ENCODE results near the gene CBFA2T2. TPM values are rescaled to one million over a fixed set of nuclear protein-coding genes. Genes with fewer than 3 reads are reported as not detected.

The CBFA2T2 gene
- total RNA-seq, 1 donor from 2014 or later: 84.1 TPM

DNA sequence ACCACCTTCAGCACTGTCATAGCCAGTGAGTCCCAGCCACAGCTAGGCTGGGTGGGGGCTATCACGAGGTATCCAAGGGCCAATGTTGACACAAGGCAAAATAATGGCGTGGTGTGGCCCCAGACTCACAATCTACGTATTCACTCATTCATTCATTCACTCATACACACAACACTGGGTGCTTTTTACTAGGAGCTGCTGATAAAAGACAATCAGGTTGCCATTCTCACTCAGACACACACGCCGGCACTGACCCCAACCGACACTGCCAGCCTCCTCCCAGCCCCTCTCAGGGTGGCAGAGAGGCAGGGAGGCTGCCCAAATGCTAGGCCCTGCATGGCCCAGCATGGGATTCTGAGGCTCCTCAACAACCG is 170.8 kb downstream of the CBFA2T2 start:
- Mint-ChIP-seq H3K4me3 (ENCODE audit: unreplicated experiment) (no peak overlapping the region), H3K9me3 (ENCODE audit: unreplicated experiment) (peaks cover 21% of the 10 kb centered on the region), H3K27ac (ENCODE audit: unreplicated experiment) (no peak overlapping the region), H3K27me3 (ENCODE audit: unreplicated experiment) (peaks cover 6% of the 10 kb centered on the region), H3K4me1 (ENCODE audit: low read depth, unreplicated experiment) (peaks cover 17% of the 10 kb centered on the region), H3K36me3 (ENCODE audit: unreplicated experiment) (no peaks in the 10 kb centered on the region)
- DNase-seq: no peak
- no peak for TF ChIP-seq CTCF (IDR thresholded peaks at IDR 0.05; ENCODE audit: partially characterized antibody, unreplicated experiment)

- no peak for TF ChIP-seq CTCF (IDR thresholded peaks at IDR 0.05; ENCODE audit: partially characterized antibody, unreplicated experiment)
- Mint-ChIP-seq H3K27me3 (ENCODE audit: unreplicated experiment) (peaks cover 9% of the 10 kb centered on the region), H3K4me1 (ENCODE audit: low read depth, unreplicated experiment) (peaks cover 22% of the 10 kb centered on the region), H3K36me3 (ENCODE audit: unreplicated experiment) (no peaks in the 10 kb centered on the region), H3K9me3 (ENCODE audit: unreplicated experiment) (peaks cover 23% of the 10 kb centered on the region), H3K27ac (ENCODE audit: unreplicated experiment) (peak within 1 kb of the TSS; percentile 43), H3K4me3 (ENCODE audit: unreplicated experiment) (peak within 1 kb of the TSS; percentile 83)
- no peak for DNase-seq
These were observed 172.3 kb downstream of the CBFA2T2 start, which contains the start of gene C20orf144 for GRCh38 chr20:33662172-33662571. C20orf144 (plus strand) TSS chr20:33662327; CDS start chr20:33662346, 19 bp downstream.

DNA sequence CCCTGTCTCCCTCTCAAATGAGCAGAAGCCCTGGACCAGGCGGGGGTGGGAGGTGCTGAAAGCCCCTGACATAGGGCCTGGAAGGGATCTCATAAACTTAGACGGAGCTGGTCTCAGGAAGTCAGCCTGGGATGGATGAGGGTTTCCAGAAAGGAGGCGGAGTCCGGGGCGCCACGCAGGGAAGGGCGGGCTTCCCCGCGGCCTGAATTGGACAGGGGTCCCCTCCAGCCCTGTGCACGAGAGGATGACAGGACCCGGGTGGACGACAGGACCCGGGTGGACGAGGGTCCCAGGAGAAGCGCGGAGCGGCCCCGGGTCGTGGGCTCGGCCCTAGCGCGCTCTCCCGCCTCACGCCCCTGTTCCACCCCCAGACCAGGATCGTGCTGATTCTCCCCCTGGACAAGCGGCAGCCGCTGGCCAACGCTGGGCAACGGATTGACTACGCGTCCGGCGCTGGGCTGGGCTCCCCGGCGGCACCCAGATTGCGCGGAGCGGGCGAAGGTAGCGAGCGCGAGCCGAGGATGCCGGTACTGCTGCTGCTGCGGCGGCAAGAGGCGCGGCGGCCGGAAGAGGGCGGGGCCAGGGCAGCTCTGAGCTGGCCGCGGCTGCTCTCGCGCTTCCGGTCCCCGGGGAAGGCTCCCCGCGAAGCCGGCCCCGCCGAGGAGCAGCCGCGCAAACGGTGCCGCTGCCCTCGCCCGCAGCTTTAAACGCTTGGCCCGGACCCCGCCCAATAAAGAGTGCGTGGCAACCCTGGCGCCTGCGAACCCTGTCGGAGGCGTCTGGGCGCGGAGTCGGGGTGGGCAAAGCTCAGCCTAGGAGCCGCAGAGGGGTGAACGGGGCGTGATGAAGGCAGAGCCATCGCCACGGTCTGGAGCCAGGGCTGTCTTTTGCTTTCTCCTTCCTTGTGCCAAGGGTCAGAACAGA is 173.5 kb downstream of the CBFA2T2 start:
- peak; percentile 87 for DNase-seq
- no peak for TF ChIP-seq CTCF (IDR thresholded peaks at IDR 0.05; ENCODE audit: partially characterized antibody, unreplicated experiment)
- peak overlapping the region; percentile 85 for H3K4me3 Mint-ChIP-seq (ENCODE audit: unreplicated experiment)
- no peaks in the 10 kb centered on the region for H3K36me3 Mint-ChIP-seq (ENCODE audit: unreplicated experiment)
- H3K27ac Mint-ChIP-seq (ENCODE audit: unreplicated experiment): no peak overlapping the region
- peaks cover 23% of the 10 kb centered on the region for H3K9me3 Mint-ChIP-seq (ENCODE audit: unreplicated experiment)
- peaks cover 19% of the 10 kb centered on the region for H3K4me1 Mint-ChIP-seq (ENCODE audit: low read depth, unreplicated experiment)
- H3K27me3 Mint-ChIP-seq (ENCODE audit: unreplicated experiment): peaks cover 9% of the 10 kb centered on the region

DNA sequence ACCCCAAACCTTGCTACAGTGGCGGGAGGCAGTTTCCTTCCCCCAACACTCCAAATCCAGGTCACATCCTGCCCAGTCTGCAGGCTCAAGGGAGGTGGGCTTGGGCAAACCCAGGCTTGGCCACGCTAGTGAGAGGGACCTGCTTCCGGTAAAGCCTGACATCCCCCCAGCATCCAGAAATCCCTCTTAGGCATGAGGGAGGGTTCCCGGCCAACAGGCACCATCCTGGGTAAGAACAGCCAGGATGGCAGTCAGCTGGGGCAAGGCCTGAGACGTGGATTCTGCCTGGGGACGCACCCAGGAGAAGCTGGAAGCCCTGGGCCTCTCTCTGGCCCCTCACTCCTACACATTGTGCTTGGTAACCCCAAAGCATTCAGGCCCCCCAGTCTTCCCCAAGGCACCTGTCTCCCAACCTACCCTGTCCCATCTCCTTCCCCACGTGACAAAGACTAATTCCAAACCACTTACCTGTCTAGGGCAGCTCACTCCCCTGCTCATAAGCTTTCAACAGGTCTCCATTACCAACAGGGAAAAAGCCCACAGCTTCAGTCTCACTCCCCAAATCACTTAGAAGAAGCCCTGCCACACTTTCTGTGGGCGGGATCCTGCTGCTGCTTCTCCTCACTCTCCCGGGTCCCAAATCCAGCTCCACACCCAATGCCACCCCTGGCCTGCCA is 174.3 kb downstream of the CBFA2T2 start:
- DNase-seq: no peak
- peaks cover 7% of the 10 kb centered on the region for H3K27me3 Mint-ChIP-seq (ENCODE audit: unreplicated experiment)
- H3K36me3 Mint-ChIP-seq (ENCODE audit: unreplicated experiment): no peaks in the 10 kb centered on the region
- H3K9me3 Mint-ChIP-seq (ENCODE audit: unreplicated experiment): peaks cover 20% of the 10 kb centered on the region
- peaks cover 22% of the 10 kb centered on the region for H3K4me1 Mint-ChIP-seq (ENCODE audit: low read depth, unreplicated experiment)
- peak overlapping the region; percentile 85 for H3K4me3 Mint-ChIP-seq (ENCODE audit: unreplicated experiment)
- no peak for TF ChIP-seq CTCF (IDR thresholded peaks at IDR 0.05; ENCODE audit: partially characterized antibody, unreplicated experiment)
- peak overlapping the region; percentile 77 for H3K27ac Mint-ChIP-seq (ENCODE audit: unreplicated experiment)
